ENCODE results near the gene RGS11. TPM values are rescaled to one million over a fixed set of nuclear protein-coding genes. Genes with fewer than 3 reads are reported as not detected.
A peak's percentile ranks its signal among the peaks of the same experiment; 100 is the strongest.

The RGS11 gene
- total RNA-seq, 1 experiment from 2014 or later, result 2.9 TPM

DNA sequence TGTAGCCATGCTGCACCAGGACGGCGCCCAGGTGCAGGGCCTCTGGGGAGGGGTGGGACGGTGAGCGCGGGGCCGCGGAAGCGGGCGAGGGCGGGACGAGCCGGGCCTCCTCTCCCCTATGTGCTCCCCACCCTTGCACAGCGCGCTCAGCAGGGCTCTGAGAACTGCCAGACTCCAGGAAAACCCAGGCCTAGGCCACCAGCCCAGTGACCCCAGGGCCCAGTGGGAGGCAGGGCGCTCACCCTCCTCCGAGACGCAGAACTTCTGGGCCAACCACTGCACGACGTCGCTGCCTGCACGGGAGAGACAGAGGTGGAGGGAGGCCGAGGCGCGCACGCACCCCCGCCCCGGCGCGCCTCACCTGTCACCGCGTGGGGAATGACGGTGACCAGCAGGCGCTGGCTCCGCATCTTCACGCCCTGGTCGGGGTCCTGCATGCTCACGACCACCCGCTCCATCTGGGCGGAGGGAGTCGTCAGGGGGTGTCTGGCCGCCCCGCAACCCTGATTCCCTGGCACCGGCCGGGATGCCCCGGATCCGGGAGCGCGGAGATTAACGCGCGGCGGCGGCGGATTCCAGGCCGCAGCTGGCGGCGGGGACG, 603 bp downstream of the RGS11 start:
- Mint-ChIP-seq H3K27me3 (ENCODE audit: low read depth) (peaks cover 48% of the 10 kb centered on the region), H3K9me3 (no peaks in the 10 kb centered on the region; a peak in 1 of 5 replicates), H3K36me3 (ENCODE audit: insufficient read depth in 1 of 3, low read depth in 3 of 3) (no peaks in the 10 kb centered on the region), H3K4me3 (peak overlapping the region; percentile 58 to 75), H3K4me1 (peaks cover 0 to 2% of the 10 kb centered on the region in 2 experiments; a peak in 1 of 4 replicates), H3K27ac (no peak overlapping the region)
- Histone ChIP-seq H4K5ac (ENCODE audit: insufficient read length, low read depth, low read length) (no peak overlapping the region), H3K23me2 (ENCODE audit: insufficient read length, low read depth, low read length, poor library complexity, severe bottlenecking) (peaks cover 5% of the 10 kb centered on the region), H2AK5ac (ENCODE audit: insufficient read length, low read length) (no peak overlapping the region), H4K8ac (replicated peaks; ENCODE audit: insufficient read length, low read depth, low read length) (no peak overlapping the region), H3K18ac (ENCODE audit: insufficient read length, low read depth, low read length) (no peak overlapping the region), H3K9ac (ENCODE audit: extremely low read depth, insufficient read length, low read length) (no peak overlapping the region), H3K9me3 (ENCODE audit: control insufficient read depth, low read depth, low read length) (no peaks in the 10 kb centered on the region), H3K27me3 (ENCODE audit: insufficient read depth, low read length) (peaks cover 3% of the 10 kb centered on the region; the same call in 1 of the 2 replicates), H3K4ac (ENCODE audit: low read depth, low read length) (no peak overlapping the region), H3K79me2 (ENCODE audit: insufficient read depth, low read length) (no peaks in the 10 kb centered on the region), H3K23ac (ENCODE audit: insufficient read length, low read depth, low read length) (no peak overlapping the region), H3K56ac (ENCODE audit: insufficient read length, low read depth, low read length) (no peak overlapping the region), H4K91ac (ENCODE audit: insufficient read length, low read depth, low read length) (no peak overlapping the region), H4K20me1 (ENCODE audit: control insufficient read depth, insufficient read depth, insufficient read length) (no peaks in the 10 kb centered on the region), H2BK12ac (ENCODE audit: insufficient read length, low read depth, low read length) (no peak overlapping the region), H3K4me2 (ENCODE audit: insufficient read depth, insufficient read length, low read length) (peak overlapping the region; percentile 23), H2BK120ac (ENCODE audit: low read depth, low read length, poor library complexity, severe bottlenecking) (no peak overlapping the region), H2BK5ac (ENCODE audit: insufficient read length, low read length) (no peak overlapping the region), H3K79me1 (ENCODE audit: insufficient read depth, low read depth, low read length, poor library complexity, severe bottlenecking) (no peaks in the 10 kb centered on the region), H2BK20ac (ENCODE audit: low read depth, low read length, poor library complexity, severe bottlenecking) (no peak overlapping the region), H3K14ac (ENCODE audit: insufficient read depth, low read length) (no peak overlapping the region), H2AFZ (ENCODE audit: low read length) (no peak overlapping the region), H2BK15ac (ENCODE audit: low read depth, low read length) (no peak overlapping the region), H3K4me1 (ENCODE audit: insufficient read depth, low read length) (no peaks in the 10 kb centered on the region), H3K27ac (ENCODE audit: insufficient read length, low read depth, low read length) (no peak overlapping the region), H3T11ph (ENCODE audit: low read length) (no peak overlapping the region)
- TF ChIP-seq, protein P1, sequence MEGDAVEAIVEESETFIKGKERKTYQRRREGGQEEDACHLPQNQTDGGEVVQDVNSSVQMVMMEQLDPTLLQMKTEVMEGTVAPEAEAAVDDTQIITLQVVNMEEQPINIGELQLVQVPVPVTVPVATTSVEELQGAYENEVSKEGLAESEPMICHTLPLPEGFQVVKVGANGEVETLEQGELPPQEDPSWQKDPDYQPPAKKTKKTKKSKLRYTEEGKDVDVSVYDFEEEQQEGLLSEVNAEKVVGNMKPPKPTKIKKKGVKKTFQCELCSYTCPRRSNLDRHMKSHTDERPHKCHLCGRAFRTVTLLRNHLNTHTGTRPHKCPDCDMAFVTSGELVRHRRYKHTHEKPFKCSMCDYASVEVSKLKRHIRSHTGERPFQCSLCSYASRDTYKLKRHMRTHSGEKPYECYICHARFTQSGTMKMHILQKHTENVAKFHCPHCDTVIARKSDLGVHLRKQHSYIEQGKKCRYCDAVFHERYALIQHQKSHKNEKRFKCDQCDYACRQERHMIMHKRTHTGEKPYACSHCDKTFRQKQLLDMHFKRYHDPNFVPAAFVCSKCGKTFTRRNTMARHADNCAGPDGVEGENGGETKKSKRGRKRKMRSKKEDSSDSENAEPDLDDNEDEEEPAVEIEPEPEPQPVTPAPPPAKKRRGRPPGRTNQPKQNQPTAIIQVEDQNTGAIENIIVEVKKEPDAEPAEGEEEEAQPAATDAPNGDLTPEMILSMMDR (conservative IDR thresholded peaks at IDR 0.05), result no peak
- no CpG with 5 or more reads among the region's 58 CpGs for WGBS (ENCODE audit: extremely low coverage, insufficient read length, low lambda C conversion rate)
- DNase-seq, result peak; percentile 55
